Esophagus squamous epithelium (tissue), 4 donors: ENCODE measurements around the gene TIMM9.

ENCODE experiments used
- POLR2A ChIP-seq, 4 donors: fragments of 450-650 bp; IDR thresholded peaks; one replicate each; pipeline ENCODE4 v1.6.1; 2017; ENCODE audit warnings: antibody characterized with exemption in 4 of 4, mild to moderate bottlenecking in 4 of 4, moderate library complexity in 3 of 4
- TF ChIP-seq, protein P1 (sequence below), 6 experiments: fragments of 450-650 bp in 4 of 6; fragments of 200-600 bp in 2 of 6; sonication (generic) in 2 of 6; IDR thresholded peaks; one replicate each; pipeline ENCODE4 v1.5.1; 2016 to 2019; ENCODE audit warnings: antibody characterized with exemption in 6 of 6, mild to moderate bottlenecking in 4 of 6, moderate library complexity in 4 of 6

DNA sequence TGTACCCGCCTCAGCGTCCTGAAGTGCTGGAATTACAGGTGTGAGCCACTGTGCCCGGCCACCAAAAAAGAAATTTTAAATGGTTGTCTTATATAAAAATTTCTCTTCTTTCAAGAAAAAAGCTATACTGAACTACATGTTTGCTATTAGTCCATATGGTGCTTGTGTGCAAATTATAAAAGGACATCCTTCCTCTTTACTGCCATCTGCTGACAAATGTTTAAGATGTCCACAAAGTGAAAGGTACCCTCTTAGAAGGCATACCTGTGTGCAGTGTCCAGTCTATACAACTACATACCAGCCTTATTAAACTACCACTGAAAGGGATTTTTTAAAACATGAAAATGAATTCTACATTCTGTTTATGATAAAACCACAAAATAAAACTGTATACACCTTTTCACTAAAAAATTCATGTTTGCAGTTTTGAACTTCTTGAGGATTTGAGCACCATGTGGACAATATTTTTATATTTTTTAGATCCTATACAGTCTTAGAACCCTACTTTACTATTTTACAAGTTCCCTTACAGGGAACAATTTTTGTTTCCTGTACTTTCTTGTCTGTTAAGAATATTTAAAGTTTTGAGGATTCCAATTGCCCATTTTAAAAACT is 64.4 kb downstream of the TIMM9 start:
- TF ChIP-seq, protein P1, sequence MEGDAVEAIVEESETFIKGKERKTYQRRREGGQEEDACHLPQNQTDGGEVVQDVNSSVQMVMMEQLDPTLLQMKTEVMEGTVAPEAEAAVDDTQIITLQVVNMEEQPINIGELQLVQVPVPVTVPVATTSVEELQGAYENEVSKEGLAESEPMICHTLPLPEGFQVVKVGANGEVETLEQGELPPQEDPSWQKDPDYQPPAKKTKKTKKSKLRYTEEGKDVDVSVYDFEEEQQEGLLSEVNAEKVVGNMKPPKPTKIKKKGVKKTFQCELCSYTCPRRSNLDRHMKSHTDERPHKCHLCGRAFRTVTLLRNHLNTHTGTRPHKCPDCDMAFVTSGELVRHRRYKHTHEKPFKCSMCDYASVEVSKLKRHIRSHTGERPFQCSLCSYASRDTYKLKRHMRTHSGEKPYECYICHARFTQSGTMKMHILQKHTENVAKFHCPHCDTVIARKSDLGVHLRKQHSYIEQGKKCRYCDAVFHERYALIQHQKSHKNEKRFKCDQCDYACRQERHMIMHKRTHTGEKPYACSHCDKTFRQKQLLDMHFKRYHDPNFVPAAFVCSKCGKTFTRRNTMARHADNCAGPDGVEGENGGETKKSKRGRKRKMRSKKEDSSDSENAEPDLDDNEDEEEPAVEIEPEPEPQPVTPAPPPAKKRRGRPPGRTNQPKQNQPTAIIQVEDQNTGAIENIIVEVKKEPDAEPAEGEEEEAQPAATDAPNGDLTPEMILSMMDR (IDR thresholded peaks at IDR 0.05): peak in 4 of 6 experiments; percentile 5 to 27 (median 14)
- no peak for TF ChIP-seq POLR2A (IDR thresholded peaks at IDR 0.05)
